HepG2 (cell line): ENCODE results near the gene PSKH1. TPM values are rescaled to one million over a fixed set of nuclear protein-coding genes. Genes with fewer than 3 reads are reported as not detected.

Experiments used
- CERS6 ChIP-seq: sonication (generic); formaldehyde crosslinking; IDR thresholded peaks from 2 replicates; pipeline ENCODE4 v1.5.0; 2020; ENCODE audit warnings: missing genetic modification reagents
- CREM ChIP-seq, 2 experiments: sonication (generic) in 1 of 2; formaldehyde crosslinking in 1 of 2; IDR thresholded peaks; 2 replicates each; pipeline versions ENCODE4 v1.4.0 to v1.6.1; 2016 to 2020; ENCODE audit warnings: antibody characterized with exemption in 1 of 2, mild to moderate bottlenecking in 1 of 2, missing genetic modification reagents in 1 of 2
- ETV5 ChIP-seq: IDR thresholded peaks from 2 replicates; pipeline ENCODE4 v1.6.1; 2018; ENCODE audit warnings: missing biosample characterization, missing genetic modification reagents, inconsistent platforms, borderline replicate concordance
- GATAD2A ChIP-seq: IDR thresholded peaks from 2 replicates; pipeline ENCODE4 v1.6.1; 2016
- GTF2F1 ChIP-seq: fragments of 150-350 bp; IDR thresholded peaks from 2 replicates; pipeline ENCODE4 v1.6.1; 2014; ENCODE audit warnings: low read length
- HNRNPLL ChIP-seq: fragments of 200-400 bp; formaldehyde crosslinking; IDR thresholded peaks from 2 replicates; pipeline ENCODE4 v1.6.1; 2017; ENCODE audit warnings: mild to moderate bottlenecking, low read depth, low read length; ENCODE audit not compliant: poor library complexity, severe bottlenecking
- KDM2A ChIP-seq: sonication (generic); formaldehyde crosslinking; IDR thresholded peaks from 2 replicates; pipeline ENCODE4 v1.4.0; 2020; ENCODE audit warnings: low read depth, missing genetic modification reagents, borderline replicate concordance
- MTA1 ChIP-seq: sonication (generic); formaldehyde crosslinking; IDR thresholded peaks from 2 replicates; pipeline ENCODE4 v1.4.0; 2020; ENCODE audit warnings: missing genetic modification reagents, mild to moderate bottlenecking, borderline replicate concordance
- PAWR ChIP-seq: sonication (generic); formaldehyde crosslinking; IDR thresholded peaks from 2 replicates; pipeline ENCODE4 v1.4.0; 2020; ENCODE audit warnings: missing genetic modification reagents, mild to moderate bottlenecking, borderline replicate concordance
- POGZ ChIP-seq: sonication (generic); formaldehyde crosslinking; IDR thresholded peaks from 2 replicates; pipeline ENCODE4 v1.4.0; 2020; ENCODE audit warnings: mild to moderate bottlenecking, missing genetic modification reagents
- RXRA ChIP-seq: sonication (generic); formaldehyde crosslinking; IDR thresholded peaks from 2 replicates; pipeline ENCODE4 v1.5.1; 2020; ENCODE audit warnings: missing genetic modification reagents
- ZNF121 ChIP-seq: sonication (generic); formaldehyde crosslinking; IDR thresholded peaks from 2 replicates; pipeline ENCODE4 v1.5.0; 2020; ENCODE audit warnings: mild to moderate bottlenecking, missing genetic modification reagents
- ZNF136 ChIP-seq: sonication (generic); formaldehyde crosslinking; IDR thresholded peaks from 2 replicates; pipeline ENCODE4 v1.8.1; 2022; ENCODE audit warnings: low read depth, mild to moderate bottlenecking, moderate library complexity, missing genetic modification reagents
- ZNF232 ChIP-seq: sonication (generic); formaldehyde crosslinking; IDR thresholded peaks from 2 replicates; pipeline ENCODE4 v1.4.0; 2020; ENCODE audit warnings: missing genetic modification reagents, borderline replicate concordance
- ZNF468 ChIP-seq: sonication (generic); formaldehyde crosslinking; IDR thresholded peaks from 2 replicates; pipeline ENCODE4 v1.8.0; 2022; ENCODE audit warnings: mild to moderate bottlenecking, moderate library complexity, missing genetic modification reagents
- ZNF629 ChIP-seq: sonication (generic); formaldehyde crosslinking; conservative IDR thresholded peaks from 2 replicates; pipeline ENCODE4 v1.5.0; 2020; ENCODE audit warnings: missing genetic modification reagents
- ZNF766 ChIP-seq: sonication (generic); formaldehyde crosslinking; IDR thresholded peaks from 2 replicates; pipeline ENCODE4 v1.5.0; 2020; ENCODE audit warnings: missing genetic modification reagents, borderline replicate concordance
- polyA plus RNA-seq, 8 experiments: library from polyadenylated mRNA; depleted of rRNA in 3 of 8; stranded (reverse) in 7 of 8; unstranded in 1 of 8; fragments of >200 nt; fragmentation: Illumina TruSeq in 4 of 8; extraction: Trizol in 4 of 8; gene quantifications; 2 replicates each; pipeline versions ENCODE4 v1.2.1 to v1.2.3, GENCODE V29; 2011 to 2016; ENCODE audit warnings: low read depth in 4 of 8, missing spikeins in 1 of 8, mixed read lengths in 1 of 8; ENCODE audit not compliant: insufficient read depth in 1 of 8
- total RNA-seq, 5 experiments: library from RNA; depleted of rRNA; stranded (reverse); fragments of >200 nt; fragmentation: Illumina TruSeq; extraction: Trizol; gene quantifications; 2 replicates each; pipeline ENCODE4 v1.2.3, GENCODE V29; 2016; ENCODE audit warnings: low read depth in 1 of 5
- TF ChIP-seq, protein P1 (sequence below): sonication (generic); formaldehyde crosslinking; IDR thresholded peaks from 2 replicates; pipeline ENCODE4 v1.8.0; 2022; ENCODE audit warnings: mild to moderate bottlenecking, missing genetic modification reagents, moderate library complexity

Gene PSKH1
- total and polyA plus RNA-seq, 2 of the 13 experiments (the other 11 are each of a cell fraction or from before 2014, with no cell fraction given): 8.4 to 19.1 TPM

DNA sequence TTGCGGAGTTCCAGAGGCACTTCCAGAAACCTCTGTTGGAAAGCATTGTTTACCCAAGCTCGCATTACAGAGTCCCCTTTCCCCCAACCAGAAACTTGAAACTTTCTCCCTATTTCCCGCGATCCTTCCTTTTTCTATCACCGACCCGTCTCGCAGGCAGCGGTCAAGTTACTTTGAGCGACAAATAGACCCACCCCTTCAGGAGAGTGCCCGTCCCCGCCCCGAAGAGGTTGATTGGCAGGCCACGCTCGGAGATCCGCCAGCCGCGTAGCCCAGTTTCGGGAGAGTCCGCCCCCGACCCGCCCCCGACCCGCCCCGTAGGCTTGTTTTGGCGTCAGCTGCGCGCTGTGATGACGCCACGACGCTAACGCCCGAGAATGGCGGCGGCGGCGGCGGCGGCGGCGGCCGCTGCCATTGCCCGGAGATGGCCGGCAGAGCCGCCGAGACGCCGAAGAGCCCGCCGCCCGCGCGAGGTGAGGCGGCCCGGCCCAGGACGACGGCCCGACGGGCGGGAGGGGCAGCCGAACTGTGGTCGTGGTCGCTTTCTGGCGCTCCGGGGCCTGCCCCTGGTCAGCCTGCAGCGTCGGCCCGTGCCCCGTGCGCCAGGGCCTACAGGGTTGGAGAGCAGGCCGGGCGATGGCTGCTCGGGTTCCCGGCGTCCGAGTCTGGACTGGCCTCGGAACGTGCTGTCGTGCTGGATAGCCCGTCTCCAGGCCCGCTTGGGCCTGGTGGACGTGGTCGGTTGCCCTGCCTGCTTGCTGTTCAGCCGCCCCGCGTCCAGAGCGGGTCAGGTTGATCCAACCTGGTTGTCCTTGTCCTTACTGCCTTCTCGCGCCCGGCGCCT, at the start of gene PSKH1 (continued):
- 0 out of 2 replicates have a peak, but pooled peaks have one; percentile 56 for TF ChIP-seq ZNF232 (CRISPR knock-in tag)
- no peak for TF ChIP-seq RXRA (CRISPR knock-in tag)
- TF ChIP-seq ZNF629 (CRISPR knock-in tag): 0 out of 2 replicates have a peak, but pooled peaks have one; percentile 26
- 0 out of 2 replicates have a peak, but pooled peaks have one; percentile 5 for TF ChIP-seq GATAD2A (CRISPR knock-in tag)
- 0 out of 2 replicates have a peak, but pooled peaks have one; percentile 11 for TF ChIP-seq KDM2A
- TF ChIP-seq ZNF121 (CRISPR knock-in tag): peak; percentile 24; the same call in 1 of the 2 replicates
- TF ChIP-seq CREM (IDR thresholded peaks at IDR 0.05): peak; percentile 94
- TF ChIP-seq CREM (CRISPR knock-in tag; IDR thresholded peaks at IDR 0.05): peak; percentile 81
- TF ChIP-seq PAWR: no peak
- peak; percentile 91 for TF ChIP-seq HNRNPLL
- peak; percentile 24; the same call in 1 of the 2 replicates for TF ChIP-seq ZNF136
- TF ChIP-seq MTA1: no peak; the same call in 1 of the 2 replicates
- 0 out of 2 replicates have a peak, but pooled peaks have one; percentile 14 for TF ChIP-seq POGZ (CRISPR knock-in tag)
- peak; percentile 85; the same call in 1 of the 2 replicates for TF ChIP-seq CERS6
- peak; percentile 82; the same call in 1 of the 2 replicates for TF ChIP-seq ZNF468 (CRISPR knock-in tag)
- TF ChIP-seq GTF2F1: no peak
- TF ChIP-seq ETV5: 0 out of 2 replicates have a peak, but pooled peaks have one; percentile 20
- TF ChIP-seq, protein P1, sequence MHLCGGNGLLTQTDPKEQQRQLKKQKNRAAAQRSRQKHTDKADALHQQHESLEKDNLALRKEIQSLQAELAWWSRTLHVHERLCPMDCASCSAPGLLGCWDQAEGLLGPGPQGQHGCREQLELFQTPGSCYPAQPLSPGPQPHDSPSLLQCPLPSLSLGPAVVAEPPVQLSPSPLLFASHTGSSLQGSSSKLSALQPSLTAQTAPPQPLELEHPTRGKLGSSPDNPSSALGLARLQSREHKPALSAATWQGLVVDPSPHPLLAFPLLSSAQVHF (CRISPR knock-in tag): no peak; the same call in 1 of the 2 replicates
- peak; percentile 90; the same call in 1 of the 2 replicates for TF ChIP-seq ZNF766
